Activated T-helper 1 cell treated with anti-CD3 and anti-CD28 coated beads, Interleukin-2, amount 50 U/mL, for 16 hours (primary cell): ENCODE results near the gene TEAD1.

ENCODE experiments used
- DNase-seq, 2 donors: peaks; one replicate each; pipeline ENCODE4 v3.0.0-alpha.2; 2020; ENCODE audit warnings: low read depth in 1 of 2, low spot score in 1 of 2

The TEAD1 gene

DNA sequence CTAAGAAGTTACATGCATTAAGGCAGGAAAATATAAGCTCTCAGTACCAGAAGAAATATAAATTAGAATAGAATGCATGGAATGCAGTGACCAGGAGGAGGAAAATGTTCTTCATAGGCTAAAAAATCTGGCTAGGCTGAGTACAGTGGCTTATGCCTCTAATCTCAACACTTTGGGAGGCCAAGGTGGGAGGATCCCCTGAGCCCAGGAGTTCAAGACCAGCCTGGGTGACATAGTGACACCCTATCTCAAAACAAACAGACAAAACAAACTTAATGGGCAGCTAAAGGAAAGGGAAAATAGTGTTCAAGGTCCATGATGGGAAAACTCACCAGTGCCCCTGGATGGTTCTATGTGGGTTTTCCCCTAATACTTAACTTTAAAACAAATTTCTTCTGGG, 256.6 kb downstream of the TEAD1 start:
- DNase-seq, result no peak

- no peak for DNase-seq
Observed at GRCh38 chr11:12932485-12932884, 258.3 kb downstream of the TEAD1 start.

GRCh38 chr11:12936200-12936599, 262.0 kb downstream of the TEAD1 start:
- no peak for DNase-seq

GRCh38 chr11:12938590-12939247, 264.5 kb downstream of the TEAD1 start:
- DNase-seq, result no peak

- DNase-seq, result no peak
Observed at GRCh38 chr11:12941671-12942070, 267.4 kb downstream of the TEAD1 start.

- DNase-seq, result no peak
Observed at GRCh38 chr11:12942157-12942556, 267.9 kb downstream of the TEAD1 start.

DNA sequence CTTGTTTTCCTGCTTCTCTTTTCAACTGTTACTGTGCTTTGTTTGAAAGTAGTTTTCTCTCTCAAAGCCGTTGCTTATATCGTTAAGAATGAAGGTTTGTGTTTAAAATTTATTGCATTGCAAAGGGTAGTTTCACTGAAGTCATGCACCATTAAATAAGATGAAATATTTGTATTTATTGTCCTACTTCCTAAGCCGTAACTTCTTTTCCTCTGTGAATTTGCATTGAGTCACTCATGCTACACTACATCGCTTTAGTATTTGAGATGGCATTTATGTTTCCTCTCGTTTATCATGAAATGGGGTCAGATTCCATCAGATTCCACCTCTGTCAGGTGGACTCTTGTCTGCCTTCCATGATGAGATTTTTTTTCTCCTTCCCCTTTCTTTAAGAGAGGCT, 269.1 kb downstream of the TEAD1 start:
- no peak for DNase-seq

DNA sequence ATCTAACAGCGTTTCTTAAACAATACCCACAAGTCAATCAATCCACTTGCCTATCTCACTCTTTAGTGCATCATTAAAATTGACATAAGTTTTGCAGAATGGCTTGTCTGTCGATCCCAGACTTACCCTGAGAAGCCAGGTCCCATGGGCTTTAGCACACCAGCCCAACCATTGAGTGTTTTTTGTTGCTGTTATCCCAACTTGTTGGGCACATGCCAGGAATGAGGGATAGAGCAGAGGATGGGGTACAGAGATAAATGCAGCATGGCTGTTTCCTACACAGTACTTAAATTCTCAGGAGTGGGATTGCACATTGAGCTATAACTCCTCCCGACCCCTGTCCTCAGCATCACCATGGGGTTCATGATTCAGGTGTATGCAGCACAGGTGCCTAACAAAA, 270.7 kb downstream of the TEAD1 start:
- no peak for DNase-seq

- no peak for DNase-seq
Observed at GRCh38 chr11:12949453-12949852, 275.2 kb downstream of the TEAD1 start.

- no peak for DNase-seq
Observed at GRCh38 chr11:12950670-12951069, 276.4 kb downstream of the TEAD1 start.

GRCh38 chr11:12951376-12951775, 277.2 kb downstream of the TEAD1 start:
- no peak for DNase-seq

DNA sequence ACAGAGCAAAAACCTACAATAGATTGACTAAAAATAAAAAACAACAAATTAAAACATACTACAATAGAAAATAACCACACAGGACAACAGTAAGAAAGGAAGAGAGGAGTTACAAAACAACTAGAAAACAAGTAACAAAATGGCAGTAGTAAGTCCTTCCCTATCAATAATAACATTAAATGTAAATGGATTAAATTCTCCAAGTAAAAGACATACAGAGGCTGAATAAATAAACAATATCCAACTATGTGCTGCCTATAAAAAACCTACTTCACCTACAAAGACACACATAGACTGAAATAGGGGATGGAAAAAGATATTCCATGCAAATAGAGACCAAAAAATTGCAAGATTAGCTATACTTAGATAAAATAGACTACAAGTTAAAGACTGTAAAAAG, 277.9 kb downstream of the TEAD1 start:
- DNase-seq, result no peak

GRCh38 chr11:12958986-12959385, 284.8 kb downstream of the TEAD1 start:
- no peak for DNase-seq

DNA sequence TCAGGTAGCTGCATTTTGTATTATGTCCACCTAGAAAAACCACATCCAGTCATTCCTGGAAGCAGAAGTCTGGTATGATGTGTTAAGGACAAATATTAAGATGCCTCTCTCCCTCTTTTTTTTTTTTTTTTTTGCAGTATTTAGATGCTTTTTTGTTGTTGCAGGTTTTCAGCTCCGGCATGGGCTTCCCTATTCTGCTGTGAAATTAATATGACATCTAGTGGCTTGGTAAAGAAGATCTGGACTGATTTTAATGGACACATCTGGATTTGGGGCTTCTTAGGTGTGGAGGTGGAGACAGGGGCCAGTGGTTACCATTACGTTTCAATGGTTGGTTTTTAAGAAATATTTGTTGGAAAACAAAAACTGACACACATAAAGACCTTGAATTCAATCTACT, 287.4 kb downstream of the TEAD1 start:
- DNase-seq, result no peak

GRCh38 chr11:12962306-12962705, 288.1 kb downstream of the TEAD1 start:
- no peak for DNase-seq

DNA sequence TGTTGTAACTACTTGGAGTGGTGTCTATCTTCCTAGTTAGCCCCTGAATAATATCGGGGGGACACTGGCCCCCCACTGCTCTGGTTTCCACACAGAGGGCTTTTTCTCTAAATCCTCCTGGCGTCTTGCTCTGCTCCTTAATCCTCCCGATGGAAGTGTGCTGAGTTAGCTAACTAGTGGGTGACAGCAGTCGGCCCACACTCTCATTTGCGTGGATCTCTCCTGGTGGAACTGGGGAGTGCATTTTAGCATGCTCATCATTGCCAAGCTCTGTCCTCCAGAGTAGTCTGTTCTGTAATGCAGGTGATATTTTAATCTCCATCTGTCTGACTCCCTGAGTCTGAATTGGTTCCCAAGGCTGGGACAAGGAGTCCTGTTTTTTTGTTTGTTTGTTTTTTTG, 288.8 kb downstream of the TEAD1 start:
- no peak for DNase-seq

DNA sequence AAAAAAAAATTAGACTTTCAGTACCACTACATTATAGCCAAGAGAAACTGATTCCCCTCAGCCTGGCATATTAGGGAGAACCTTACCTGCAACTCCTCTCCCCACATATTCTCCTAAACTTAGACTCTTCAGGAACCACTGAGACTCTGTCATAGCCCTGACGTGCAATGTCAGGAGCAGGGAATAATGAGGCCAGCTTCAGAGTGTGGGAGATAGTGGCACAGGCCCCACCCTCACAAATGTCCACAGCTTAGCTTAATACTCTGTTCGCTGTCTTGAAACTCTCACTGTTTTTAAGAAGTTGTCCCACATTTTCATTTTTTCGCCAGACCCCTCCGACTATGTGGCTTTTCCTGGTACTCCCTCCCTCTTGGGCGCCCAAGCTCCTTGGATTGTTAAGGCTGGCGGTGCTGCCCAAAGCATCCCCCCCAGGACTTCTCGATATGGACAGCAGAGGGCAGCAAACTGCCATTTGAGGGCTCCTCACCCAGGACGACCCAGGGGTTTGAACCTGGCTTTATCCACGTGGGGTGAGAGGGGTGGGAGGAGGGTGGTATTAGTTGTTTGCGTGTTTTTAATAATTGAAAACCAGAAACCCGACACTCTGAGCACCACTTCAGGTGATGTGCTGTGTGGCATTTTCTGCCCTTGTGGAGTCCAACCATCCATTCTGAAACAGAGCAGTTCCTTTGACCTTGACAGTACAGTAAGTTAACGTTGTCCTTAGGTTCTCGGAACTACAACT, 289.7 kb downstream of the TEAD1 start:
- DNase-seq, result peak; percentile 17 to 21

DNA sequence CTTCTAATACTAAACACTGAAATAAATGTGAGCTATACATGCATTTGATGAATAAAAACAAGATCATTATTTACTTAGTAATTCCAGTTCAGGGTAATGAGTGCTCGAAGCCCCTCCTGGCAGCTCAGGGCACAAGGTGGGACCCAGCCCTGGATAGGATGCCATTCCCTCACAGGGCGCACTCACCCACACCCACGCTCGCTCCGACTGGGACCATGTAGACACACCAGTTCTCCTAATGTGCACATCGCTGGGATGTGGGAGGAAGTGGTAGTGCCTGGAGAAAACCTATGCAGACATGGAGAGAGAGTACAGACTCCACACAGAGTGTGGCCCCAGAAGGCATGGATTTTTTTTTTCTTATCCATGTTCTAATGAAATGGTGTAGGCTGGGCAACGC, 290.4 kb downstream of the TEAD1 start:
- no peak for DNase-seq

DNA sequence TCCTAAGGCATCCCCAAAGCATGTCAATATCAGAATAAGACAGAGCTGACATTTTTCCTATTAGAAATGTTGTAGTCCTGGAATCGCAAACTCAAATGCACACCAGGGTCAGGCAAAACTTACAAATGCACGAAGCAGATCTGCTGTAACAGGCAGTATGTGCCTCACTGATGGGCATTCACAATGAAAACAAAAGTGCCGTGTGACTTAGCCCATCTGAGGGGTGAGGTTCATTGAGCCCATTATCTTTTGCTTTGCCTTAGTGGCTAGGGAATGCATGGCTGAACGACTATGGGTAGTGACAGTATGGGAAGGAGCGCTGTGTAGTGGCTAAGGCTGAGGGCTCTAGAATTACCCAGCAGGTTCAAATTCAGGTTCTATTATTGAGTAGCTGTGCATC, 291.8 kb downstream of the TEAD1 start:
- DNase-seq, result no peak

GRCh38 chr11:12968101-12968500, 293.9 kb downstream of the TEAD1 start:
- no peak for DNase-seq

- DNase-seq, result no peak
Observed at GRCh38 chr11:12968826-12969225, 294.6 kb downstream of the TEAD1 start.

DNA sequence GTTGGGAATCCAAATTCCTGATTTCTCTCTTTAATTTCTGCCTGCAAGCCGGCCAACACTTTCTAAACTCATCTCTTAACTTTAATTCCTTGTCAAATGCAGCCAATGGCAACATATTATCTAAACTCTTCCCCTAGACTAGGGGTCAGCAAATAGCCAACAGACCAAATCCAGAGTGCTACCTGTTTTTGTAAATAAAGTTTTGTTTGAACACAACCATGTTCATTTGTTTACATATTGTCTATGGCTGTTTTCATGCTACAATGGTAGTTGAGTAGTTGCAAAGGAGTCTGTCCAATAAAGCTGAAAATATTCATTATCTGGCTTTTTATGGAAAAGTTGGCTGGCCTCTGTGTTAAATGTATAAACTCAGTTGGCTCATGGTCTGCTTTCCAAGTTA, 297.7 kb downstream of the TEAD1 start:
- no peak for DNase-seq
